Kidney capillary endothelial cell (primary cell): ENCODE results near the gene ADAM20.
"Not testable (repeated sequence)": the region's sequence is repeated elsewhere in the genome, so short reads cannot be mapped to it uniquely, and the experiment has no call there.

Experiments used
- DNase-seq: peaks from one replicate; pipeline ENCODE4 v3.0.0-alpha.2; 2018; ENCODE audit warnings: low spot score

ADAM20 gene

DNA sequence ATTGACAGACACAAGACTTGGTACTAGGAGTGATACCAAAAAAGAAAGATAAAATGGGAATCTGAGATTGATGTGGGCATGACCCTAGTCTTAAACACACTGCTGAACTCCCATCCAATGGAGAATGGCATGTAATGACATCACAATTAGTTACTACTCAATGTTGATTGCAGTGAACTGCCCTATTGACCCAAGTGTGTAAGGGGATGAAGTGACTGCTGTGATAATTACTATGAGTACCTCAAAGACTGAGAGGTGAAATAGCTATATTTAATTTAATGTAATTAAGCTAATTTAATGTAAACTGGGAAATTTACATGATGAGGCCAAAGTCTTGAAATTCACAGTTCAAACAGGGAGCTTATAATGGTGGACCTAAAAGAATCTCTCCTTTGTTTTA is at the start of gene ADAM20:
ADAM20 (minus strand) TSS at position 101 of the 400 bp plus-strand sequence. CDS start 10,247 bp downstream, outside the sequence.
- no peak for DNase-seq

DNA sequence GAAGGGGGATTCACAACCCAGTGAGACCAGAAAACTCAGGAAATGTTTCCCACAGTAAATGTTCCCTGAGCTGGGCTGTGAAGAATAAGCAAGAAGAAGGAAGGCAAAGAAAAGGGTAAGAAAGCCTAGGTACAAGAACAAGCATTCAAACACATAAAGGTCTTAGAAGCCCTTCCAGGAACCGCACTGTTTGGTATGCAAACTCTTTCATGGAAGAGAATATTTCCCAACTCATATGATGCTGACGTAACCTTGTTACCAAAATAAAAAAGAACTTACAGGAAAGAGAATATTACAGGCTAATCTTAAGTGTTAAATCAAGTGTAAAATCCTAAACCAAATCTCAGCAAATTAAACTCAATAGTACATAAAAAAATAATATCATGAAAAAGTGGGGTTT is 42.1 kb upstream of the ADAM20 start:
- DNase-seq: no peak

DNA sequence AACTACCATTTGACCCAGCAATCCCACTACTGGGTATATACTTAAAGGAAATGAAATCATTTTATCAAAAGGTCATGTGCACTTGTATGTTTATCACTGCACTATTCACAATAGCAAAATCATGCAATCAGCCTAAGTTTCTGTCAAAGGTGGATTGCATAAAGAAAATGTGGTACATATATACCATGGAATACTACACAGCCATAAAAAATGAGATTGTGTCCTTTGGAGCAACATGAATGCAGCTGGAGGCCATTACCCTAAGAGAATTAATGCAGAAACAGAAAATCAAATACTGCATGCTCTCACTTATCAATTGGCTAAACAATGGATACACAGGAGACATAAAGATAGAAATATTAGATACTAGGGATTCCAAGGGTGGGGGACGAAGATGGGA is 38.2 kb upstream of the ADAM20 start:
- DNase-seq: no peak

DNA sequence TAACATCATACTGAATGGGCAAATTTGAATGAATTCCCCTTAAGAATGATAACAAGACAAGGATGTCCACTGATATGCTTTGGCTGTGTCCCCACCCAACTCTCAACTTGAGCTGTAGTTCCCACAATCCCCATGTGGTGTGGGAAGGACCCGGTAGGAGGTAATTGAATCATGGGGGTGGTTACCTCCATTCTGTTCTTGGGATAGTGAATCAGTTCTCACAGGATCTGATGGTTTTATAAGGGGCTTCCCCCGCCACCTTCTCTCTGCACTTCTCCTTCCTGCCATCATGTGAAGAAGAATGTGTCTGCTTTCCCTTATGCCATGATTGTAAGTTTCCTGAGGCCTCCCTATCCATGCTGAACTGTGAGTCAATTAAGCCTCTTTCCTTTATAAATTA is 36.3 kb upstream of the ADAM20 start:
- DNase-seq: no peak

DNA sequence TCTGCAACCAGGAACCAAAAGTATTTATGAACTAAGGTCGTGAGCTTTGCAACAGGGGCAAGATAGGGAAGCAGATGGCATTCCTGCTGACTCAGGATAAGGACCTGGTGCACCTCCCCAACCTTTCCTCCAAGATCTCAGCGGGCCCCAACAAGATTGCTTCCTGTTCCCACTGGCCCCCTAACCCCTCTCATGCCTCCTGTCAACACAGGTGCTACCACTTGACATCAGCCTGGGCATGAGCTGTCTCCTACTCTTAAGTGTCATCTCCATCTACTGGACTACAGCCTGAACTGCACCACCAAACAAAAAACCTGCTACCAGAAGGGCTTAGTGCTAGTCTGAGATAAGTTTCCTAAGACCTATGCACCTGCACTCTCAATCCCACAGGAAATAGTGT is 33.0 kb upstream of the ADAM20 start:
- peak; percentile 40 for DNase-seq

DNA sequence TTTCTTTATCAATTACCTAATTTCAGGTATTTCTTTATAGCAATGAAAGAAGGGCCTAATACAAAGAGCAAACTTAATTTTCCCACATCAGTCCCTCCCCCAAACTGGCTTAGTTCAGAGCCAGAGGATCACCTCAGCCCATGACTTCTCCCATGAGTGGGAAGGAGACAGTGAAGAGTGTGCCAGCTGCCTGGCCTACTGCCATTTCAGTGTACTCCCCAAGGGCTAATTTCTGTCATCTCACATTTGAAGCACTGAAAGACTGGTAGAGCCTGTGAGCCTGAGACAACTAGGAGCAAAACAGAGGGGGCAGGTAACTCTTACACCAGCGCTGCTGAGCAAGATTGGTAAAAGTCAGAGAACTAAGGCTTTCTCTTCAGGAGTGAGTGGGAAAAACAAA is 29.1 kb upstream of the ADAM20 start:
- no peak for DNase-seq

DNA sequence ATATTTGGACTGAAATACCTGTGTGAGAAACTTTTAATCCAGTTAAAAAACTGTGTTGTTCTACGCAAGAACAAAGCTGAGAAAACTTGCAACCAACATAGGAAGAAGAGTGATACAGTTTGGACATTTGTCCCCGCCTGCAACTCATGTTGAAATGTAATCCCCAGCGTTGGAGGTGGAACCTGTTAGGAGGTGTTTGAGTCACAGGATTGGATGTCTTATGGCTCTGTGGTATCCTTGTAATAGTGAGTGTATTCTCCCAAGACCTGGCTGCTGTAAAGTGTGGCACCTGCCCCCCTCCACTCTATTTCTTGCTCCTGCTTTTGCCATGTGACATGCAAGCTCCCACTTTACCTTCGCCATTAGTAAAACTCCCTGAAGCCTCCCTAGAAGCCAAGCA is 28.6 kb upstream of the ADAM20 start:
- no peak for DNase-seq

DNA sequence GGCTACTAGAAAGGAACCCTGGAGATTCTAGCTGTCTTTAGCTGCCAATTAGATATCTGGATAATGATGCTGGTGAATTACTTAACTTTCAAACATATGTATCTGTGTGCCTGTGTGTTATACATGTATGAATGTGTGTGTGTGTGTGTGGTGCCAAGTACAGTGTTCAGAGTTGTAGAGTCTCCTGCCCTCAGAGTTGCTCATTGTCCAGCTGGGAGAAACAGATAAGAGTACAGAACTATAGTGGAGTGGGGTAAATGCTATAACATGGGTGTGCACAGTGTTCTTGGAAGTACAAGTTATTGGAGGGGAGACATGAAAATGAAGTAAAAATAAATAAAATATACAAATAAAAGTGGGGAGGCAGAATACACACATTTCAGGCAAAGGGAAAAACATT is 23.6 kb upstream of the ADAM20 start:
- DNase-seq: no peak

DNA sequence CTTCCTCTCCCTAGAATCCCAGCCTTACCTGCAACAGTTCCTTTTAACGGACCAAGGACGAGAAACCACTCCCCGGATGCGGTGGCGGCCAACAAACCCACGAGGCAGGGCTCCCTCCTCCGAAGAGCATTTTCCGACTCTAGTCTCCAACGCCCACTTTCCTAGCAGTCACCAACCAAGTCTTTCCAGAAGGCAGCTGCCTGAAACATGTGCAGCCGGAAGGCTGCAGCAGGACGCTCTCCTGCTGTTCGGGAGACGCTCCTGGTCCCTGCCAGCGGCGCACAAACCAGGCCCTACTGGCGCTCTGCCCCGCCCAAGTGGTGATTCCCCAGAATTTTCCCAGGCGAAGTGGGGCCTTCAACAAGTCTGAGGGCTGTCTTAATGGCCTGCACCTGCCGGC is 21.1 kb upstream of the ADAM20 start:
- DNase-seq: no peak

DNA sequence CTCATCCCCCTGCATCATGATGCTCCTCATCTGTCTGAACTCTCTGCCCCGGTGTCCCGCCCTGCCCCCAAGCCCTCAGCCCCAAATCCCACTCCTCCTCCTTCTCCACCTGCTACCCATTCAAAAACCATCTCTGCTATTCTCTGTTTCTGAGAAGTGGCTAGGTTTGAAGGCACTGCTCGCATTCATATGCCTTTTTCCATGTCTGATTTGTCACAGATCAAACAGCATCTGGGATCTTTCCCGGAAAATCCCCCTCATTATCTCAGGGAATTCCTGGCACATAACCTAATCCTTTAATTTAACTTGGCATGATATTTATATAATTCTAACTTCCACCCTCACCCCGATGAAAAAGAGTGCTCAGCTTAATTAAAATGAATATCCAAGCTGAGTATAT is 3.3 kb upstream of the ADAM20 start:
- DNase-seq: no peak

DNA sequence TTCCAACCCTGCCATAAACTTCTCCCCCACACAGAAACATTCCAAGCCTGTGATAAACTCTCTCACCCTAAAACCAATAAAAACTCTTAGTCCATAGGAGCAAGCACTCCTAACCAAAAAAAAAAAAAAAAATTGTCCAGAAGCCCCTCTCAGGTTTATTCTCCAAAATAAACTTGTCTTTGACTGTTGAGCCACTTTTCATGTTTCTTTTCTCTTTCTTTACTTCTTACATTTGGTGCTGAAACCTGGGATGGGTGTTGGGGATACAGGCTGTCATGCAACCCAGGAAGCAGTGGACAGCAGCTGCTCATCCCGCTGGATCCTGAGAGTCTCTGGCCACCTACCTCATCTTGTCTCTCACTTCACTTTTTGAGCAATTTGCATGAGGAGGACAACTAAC is 2.0 kb upstream of the ADAM20 start:
- DNase-seq: no peak

DNA sequence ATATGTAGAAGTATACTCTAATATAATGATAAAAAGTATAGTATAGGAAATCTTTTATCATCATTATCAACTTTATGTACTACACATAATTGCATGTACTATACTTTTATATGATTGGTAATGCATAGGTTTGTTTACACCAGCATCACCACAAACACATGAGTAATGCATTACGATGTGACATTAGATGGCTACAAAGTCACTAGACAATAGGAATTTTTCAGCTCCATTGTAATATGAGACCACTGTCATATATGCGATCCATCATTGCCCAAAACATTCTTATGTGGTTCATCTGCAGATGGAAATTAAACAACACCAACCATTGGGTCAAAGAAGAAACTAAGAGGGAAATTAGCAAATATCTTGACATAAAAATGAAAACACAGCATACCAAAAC is 4.4 kb downstream of the ADAM20 start:
- no peak for DNase-seq

DNA sequence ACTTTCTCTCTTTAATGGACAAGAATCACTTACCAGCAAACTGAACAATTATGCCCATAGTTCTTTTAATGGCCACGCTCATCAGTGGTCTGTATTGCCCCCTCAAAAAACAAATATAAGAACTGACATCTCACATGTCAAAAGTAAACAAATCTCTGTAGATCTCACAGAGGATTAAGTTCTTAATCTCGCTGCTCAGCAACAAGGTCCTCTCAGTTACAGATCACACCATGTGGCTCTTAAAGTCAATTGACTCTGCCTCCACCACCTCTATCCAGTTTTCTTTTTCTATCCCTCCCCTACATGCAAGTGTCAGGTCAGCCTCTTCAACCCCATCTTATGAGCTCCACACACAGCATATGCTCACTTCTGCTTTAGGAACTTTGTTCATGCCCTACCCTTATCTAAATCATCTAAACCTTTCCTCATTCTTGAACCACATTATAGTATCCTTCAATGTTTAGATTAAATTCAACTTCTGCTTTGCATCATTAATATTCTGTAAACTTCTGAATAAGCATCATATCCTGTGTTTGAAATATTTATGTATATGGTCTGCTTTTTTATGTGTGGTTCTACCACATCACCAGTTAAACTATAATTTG is 7.2 kb downstream of the ADAM20 start:
- DNase-seq: no peak

DNA sequence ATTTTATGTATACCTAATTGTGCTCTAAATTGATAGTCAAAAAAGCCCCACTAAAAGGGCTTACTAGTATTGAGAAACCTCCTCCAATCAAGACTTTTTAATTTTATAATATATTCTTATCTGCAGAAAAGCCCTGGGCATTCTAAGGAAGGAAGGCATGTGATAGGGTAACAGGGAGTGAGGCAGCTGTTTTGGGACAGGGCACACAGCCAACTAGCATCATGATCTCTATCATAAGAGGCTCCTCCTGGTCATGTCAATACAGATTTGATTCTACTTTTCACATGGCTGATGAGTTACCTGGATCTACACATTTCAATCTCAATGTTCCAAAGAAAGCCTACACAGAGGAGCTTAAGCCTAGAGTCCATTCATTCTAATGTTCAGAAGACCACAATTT is 9.1 kb downstream of the ADAM20 start:
- DNase-seq: no peak

DNA sequence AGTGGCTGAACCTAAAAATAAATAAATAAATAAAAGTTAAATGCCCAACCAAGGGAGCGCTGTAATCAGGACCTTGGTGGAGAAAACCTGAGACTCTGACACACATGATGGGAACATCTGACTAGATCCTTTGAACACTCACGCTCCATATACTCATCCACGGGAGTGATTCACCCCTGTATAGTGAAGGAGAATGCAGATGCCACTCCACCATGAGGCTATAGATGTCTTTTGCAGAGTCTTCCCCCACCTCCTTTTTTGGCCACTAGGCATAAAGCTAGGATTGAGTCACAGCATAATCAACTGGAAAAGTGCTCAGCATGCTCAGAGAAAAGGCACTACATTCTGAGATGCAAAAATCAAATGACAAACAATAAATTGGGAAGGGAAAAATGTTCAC is 19.0 kb downstream of the ADAM20 start:
- DNase-seq: no peak

DNA sequence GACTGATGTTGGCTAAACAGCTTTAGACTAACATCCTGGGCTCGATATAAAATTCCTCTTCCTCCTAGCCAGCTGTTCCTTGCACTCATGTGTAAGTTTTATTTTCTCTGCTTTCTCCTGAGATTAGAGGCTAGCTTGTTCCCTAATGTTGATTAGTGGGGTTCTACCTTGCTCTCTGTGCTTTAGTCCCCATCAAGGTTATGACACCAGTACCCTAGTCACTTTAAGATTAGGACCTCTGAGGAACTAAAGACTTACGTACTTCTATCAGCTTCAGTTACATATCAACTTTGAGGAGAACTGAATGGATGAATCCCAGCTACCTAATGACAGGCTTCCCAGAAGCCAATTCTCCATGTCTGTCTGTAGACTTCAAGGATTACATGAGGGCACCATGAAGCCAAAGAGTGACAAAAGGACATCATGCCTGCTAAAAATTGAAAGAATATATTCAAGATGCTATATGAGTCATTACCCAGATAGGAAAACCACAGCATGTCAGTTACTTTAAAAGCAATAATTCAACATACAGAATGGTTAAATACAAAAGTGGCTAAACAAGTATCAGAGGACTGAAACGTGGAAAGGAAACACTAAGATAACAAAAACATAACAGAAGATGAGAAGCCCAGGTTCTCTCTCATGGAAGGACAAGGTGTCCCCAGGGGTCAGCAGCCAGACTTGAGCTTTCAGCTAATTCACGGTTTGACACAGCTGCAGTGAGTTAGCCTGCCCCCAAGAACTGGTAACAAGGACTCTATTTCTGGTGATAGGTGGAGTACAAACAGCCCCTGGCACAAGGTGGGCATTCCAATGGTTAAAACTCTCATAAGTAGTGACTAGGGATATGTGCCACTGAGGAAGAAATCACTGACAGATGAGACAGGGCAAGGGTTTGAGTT is 20.4 kb downstream of the ADAM20 start:
- DNase-seq: no peak

DNA sequence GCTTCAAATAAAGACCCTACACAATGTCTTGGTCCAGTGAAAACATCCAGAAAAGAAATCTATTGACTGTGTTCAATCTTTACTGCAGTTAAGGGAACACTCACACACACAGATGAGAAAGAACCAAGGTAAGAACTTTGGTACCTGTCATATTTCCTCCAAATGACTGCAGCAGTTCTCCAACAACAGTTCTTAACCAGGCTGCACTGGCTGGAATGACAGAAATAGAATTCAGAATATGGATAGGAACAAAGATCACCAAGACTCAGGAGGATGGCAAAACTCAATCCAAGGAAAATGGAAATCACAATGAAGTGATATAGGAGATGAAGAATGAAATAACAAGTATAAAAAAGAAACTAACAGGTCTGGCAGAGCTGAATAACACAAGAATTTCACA is 36.6 kb downstream of the ADAM20 start:
- DNase-seq: no peak

DNA sequence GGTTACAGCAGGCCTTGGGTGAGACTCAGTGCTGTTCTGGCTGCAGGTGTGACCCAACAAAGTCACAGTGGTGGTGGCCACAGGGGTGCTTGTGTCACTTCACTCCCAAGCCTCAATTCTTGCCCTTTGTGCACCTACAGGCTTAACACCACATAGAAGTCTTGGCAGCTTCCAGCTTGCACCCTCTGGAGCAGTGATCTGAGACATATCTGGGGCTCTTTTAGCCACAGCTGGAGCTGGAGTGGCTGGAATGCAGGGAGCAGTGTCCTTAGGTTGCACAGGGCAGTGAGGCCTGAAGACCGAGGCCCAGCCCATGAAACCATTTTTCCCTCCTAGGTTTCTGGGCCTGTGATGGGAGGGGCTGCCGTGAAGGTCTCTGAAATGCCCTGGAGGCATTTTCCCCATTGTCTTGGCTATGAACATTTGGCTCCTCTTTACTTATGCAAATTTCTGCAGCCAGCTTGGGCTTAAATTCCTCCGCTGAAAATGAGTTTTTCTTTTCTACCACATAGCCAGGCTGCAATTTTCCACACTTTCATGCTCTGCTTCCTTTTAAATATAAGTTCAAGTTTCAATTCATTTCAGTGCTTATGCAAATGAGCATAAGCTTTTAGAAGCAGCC is 45.1 kb downstream of the ADAM20 start:
- DNase-seq: no peak

DNA sequence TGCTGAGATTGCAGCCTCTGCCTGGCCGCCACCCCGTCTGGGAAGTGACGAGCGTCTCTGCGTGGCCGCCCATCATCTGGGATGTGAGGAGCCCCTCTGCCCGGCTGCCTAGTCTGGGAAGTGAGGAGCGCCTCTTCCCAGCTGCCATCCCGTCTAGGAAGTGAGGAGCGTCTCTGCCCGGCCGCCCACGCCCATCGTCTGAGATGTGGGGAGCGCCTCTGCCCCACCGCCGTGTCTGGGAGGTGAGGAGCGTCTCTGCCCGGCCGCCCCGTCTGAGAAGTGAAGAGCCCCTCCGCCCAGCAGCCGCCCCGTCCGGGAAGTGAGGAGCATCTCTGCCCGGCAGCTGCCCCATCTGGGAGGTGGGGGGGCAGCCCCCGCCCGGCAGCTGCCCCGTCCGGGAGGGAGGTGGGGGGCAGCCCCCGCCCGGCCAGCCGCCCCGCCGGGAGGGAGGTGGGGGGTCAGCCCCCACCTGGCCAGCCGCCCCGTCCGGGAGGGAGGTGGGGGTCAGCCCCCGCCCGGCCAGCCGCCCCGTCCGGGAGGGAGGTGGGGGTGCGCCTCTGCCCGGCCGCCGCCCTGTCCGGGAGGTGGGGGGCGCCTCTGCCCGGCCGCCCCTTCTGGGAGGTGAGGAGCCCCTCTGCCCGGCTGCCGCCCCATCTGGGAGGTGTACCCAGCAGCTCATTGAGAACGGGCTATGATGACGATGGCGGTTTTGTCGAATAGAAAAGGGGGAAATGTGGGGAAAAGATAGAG is 57.3 kb downstream of the ADAM20 start:
- DNase-seq: not testable (repeated sequence)

DNA sequence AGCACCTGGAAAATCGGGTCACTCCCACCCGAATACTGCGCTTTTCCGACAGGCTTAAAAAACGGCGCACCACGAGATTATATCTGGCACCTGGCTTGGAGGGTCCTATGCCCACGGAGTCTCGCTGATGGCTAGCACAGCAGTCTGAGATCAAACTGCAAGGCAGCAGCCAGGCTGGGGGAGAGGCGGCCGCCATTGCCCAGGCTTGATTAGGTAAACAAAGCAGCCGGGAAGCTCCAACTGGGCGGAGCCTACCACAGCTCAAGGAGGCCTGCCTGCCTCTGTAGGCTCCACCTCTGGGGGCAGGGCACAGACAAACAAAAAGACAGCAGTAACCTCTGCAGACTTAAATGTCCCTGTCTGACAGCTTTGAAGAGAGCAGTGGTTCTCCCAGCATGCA is 59.3 kb downstream of the ADAM20 start:
- DNase-seq: not testable (repeated sequence)

DNA sequence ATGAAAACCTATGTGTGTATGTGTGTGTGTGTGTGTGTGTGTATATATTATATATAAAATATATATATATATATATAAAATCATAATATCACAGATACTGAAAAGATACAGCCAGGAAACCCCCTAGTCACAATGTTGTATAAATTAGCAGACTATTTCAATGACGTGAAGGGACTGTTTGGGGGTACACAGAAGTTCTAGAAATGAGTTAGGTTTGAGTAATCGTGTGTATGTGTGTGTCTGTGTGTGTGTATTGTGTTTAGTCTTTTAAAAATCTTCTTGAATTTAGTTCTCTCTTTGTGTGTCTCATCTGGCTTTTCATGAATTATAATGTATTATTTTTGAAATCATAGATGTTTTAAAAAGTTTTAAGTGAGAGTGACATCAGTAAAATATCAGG is 61.0 kb downstream of the ADAM20 start:
- DNase-seq: no peak
